Activated CD4-positive, alpha-beta T cell treated with anti-CD3 and anti-CD28 coated beads, Interleukin-2, amount 10 ng/mL, durations not matched to agents 7 days and 5 days (primary cell): ENCODE data around the gene GPR33. TPM values are rescaled to one million over a fixed set of nuclear protein-coding genes. Genes with fewer than 3 reads are reported as not detected.
A peak's percentile ranks its signal among the peaks of the same experiment; 100 is the strongest.
"Not testable (repeated sequence)": the region's sequence is repeated elsewhere in the genome, so short reads cannot be mapped to it uniquely, and the experiment has no call there.

Experiments used
- CTCF ChIA-PET: fragments of 350-600 bp; sonication (Branson Sonifier 250); formaldehyde crosslinking; loops from one replicate; lab custom pipeline; 2021; ENCODE audit warnings: antibody characterized with exemption; lab: Charles Lee
- POLR2A ChIA-PET: fragments of 350-600 bp; sonication (Branson Sonifier 250); formaldehyde crosslinking; loops from one replicate; lab custom pipeline; 2021; ENCODE audit warnings: antibody characterized with exemption; lab: Charles Lee
- DNase-seq: peaks from one replicate; pipeline ENCODE4 v3.0.0-alpha.2; 2020
- H3K27ac Mint-ChIP-seq: one replicate; pipeline ENCODE4 v1.8.0; 2021; ENCODE audit warnings: mild to moderate bottlenecking, moderate library complexity, mixed read lengths
- H3K27me3 Mint-ChIP-seq: one replicate; pipeline ENCODE4 v1.8.0; 2021; ENCODE audit warnings: mixed read lengths
- H3K36me3 Mint-ChIP-seq: one replicate; pipeline ENCODE4 v1.8.0; 2021; ENCODE audit warnings: low read depth, mixed read lengths
- H3K4me1 Mint-ChIP-seq: one replicate; pipeline ENCODE4 v1.8.0; 2021; ENCODE audit warnings: mixed read lengths
- H3K4me3 Mint-ChIP-seq: one replicate; pipeline ENCODE4 v1.8.0; 2021; ENCODE audit warnings: mild to moderate bottlenecking, moderate library complexity, mixed read lengths
- H3K9me3 Mint-ChIP-seq: one replicate; pipeline ENCODE4 v1.8.0; 2021; ENCODE audit warnings: mixed read lengths
- total RNA-seq, 2 experiments: library from RNA; stranded (reverse); gene quantifications; one replicate each; pipeline ENCODE4 v1.2.3, GENCODE V29; 2021

Gene GPR33
- total RNA-seq, 2 experiments from 2014 or later, result not detected

GRCh38 chr14:31486764-31487163 lies 1.1 kb downstream of the GPR33 start:
- no peak for DNase-seq
- POLR2A ChIA-PET, result no interaction called here
- no peak overlapping the region for H3K27ac Mint-ChIP-seq
- no peaks in the 10 kb centered on the region for H3K36me3 Mint-ChIP-seq
- H3K4me1 Mint-ChIP-seq, result no peaks in the 10 kb centered on the region
- no peaks in the 10 kb centered on the region for H3K9me3 Mint-ChIP-seq
- peaks cover 2% of the 10 kb centered on the region for H3K27me3 Mint-ChIP-seq
- CTCF ChIA-PET, result no interaction called here
- H3K4me3 Mint-ChIP-seq, result no peak overlapping the region

GRCh38 chr14:31484754-31485153 lies 3.1 kb downstream of the GPR33 start:
- no peak overlapping the region for H3K4me3 Mint-ChIP-seq
- CTCF ChIA-PET, result no interaction called here
- H3K4me1 Mint-ChIP-seq, result no peaks in the 10 kb centered on the region
- H3K27ac Mint-ChIP-seq, result no peak overlapping the region
- no peaks in the 10 kb centered on the region for H3K9me3 Mint-ChIP-seq
- DNase-seq, result no peak
- H3K36me3 Mint-ChIP-seq, result no peaks in the 10 kb centered on the region
- peaks cover 1% of the 10 kb centered on the region for H3K27me3 Mint-ChIP-seq
- POLR2A ChIA-PET, result no interaction called here

- H3K4me1 Mint-ChIP-seq, result no peaks in the 10 kb centered on the region
- H3K27me3 Mint-ChIP-seq, result no peaks in the 10 kb centered on the region
- POLR2A ChIA-PET, result interaction anchor here (0.6 kb wide), 1 partner anchor 15 kb away, joined by 3 read pairs; no protein-coding TSS in a partner anchor
- H3K9me3 Mint-ChIP-seq, result no peaks in the 10 kb centered on the region
- H3K4me3 Mint-ChIP-seq, result no peak overlapping the region
- no peak overlapping the region for H3K27ac Mint-ChIP-seq
- no peak for DNase-seq
- H3K36me3 Mint-ChIP-seq, result no peaks in the 10 kb centered on the region
- CTCF ChIA-PET, result no interaction called here
Observed at GRCh38 chr14:31480156-31480555, 7.7 kb downstream of the GPR33 start.

- H3K4me3 Mint-ChIP-seq, result no peak overlapping the region
- H3K27me3 Mint-ChIP-seq, result no peaks in the 10 kb centered on the region
Observed at GRCh38 chr14:31479027-31479426, 8.8 kb downstream of the GPR33 start.

GRCh38 chr14:31477248-31477647 lies 10.6 kb downstream of the GPR33 start:
- H3K27ac Mint-ChIP-seq, result no peak overlapping the region
- no peak for DNase-seq
- ChIA-PET CTCF (no interaction called here), POLR2A (no interaction called here)
- H3K27me3 Mint-ChIP-seq, result no peaks in the 10 kb centered on the region
- no peaks in the 10 kb centered on the region for H3K4me1 Mint-ChIP-seq
- H3K36me3 Mint-ChIP-seq, result no peaks in the 10 kb centered on the region
- no peaks in the 10 kb centered on the region for H3K9me3 Mint-ChIP-seq
- H3K4me3 Mint-ChIP-seq, result no peak overlapping the region

More at GRCh38 chr14:31479027-31479426, 8.8 kb downstream of the GPR33 start:
- no peak for DNase-seq
- H3K4me1 Mint-ChIP-seq, result no peaks in the 10 kb centered on the region
- ChIA-PET POLR2A (no interaction called here), CTCF (no interaction called here)
- no peak overlapping the region for H3K27ac Mint-ChIP-seq
- no peaks in the 10 kb centered on the region for H3K36me3 Mint-ChIP-seq
- H3K9me3 Mint-ChIP-seq, result no peaks in the 10 kb centered on the region

- H3K4me1 Mint-ChIP-seq, result no peaks in the 10 kb centered on the region
- DNase-seq, result no peak
- no peak overlapping the region for H3K4me3 Mint-ChIP-seq
- POLR2A ChIA-PET, result no interaction called here
- no peak overlapping the region for H3K27ac Mint-ChIP-seq
- CTCF ChIA-PET, result no interaction called here
- no peaks in the 10 kb centered on the region for H3K36me3 Mint-ChIP-seq
- H3K27me3 Mint-ChIP-seq, result no peaks in the 10 kb centered on the region
- no peaks in the 10 kb centered on the region for H3K9me3 Mint-ChIP-seq
Observed at GRCh38 chr14:31476131-31476866, 11.5 kb downstream of the GPR33 start.

- CTCF ChIA-PET, result no interaction called here
- no peaks in the 10 kb centered on the region for H3K36me3 Mint-ChIP-seq
- no peaks in the 10 kb centered on the region for H3K4me1 Mint-ChIP-seq
- H3K27ac Mint-ChIP-seq, result no peak overlapping the region
- POLR2A ChIA-PET, result no interaction called here
- no peaks in the 10 kb centered on the region for H3K27me3 Mint-ChIP-seq
- no peak for DNase-seq
- no peaks in the 10 kb centered on the region for H3K9me3 Mint-ChIP-seq
- H3K4me3 Mint-ChIP-seq, result no peak overlapping the region
Observed at GRCh38 chr14:31466554-31466953, 21.3 kb downstream of the GPR33 start.

- POLR2A ChIA-PET, result interaction anchor here (0.6 kb wide), 1 partner anchor 15 kb away, joined by 3 read pairs; no protein-coding TSS in a partner anchor
- DNase-seq, result no peak
- Mint-ChIP-seq H3K4me1 (no peaks in the 10 kb centered on the region), H3K27ac (no peak overlapping the region), H3K36me3 (no peaks in the 10 kb centered on the region), H3K9me3 (no peaks in the 10 kb centered on the region), H3K4me3 (no peak overlapping the region), H3K27me3 (no peaks in the 10 kb centered on the region)
- CTCF ChIA-PET, result no interaction called here
Observed at GRCh38 chr14:31465111-31465510, 22.7 kb downstream of the GPR33 start.

GRCh38 chr14:31462450-31462849 lies 25.4 kb downstream of the GPR33 start:
- H3K36me3 Mint-ChIP-seq, H3K27me3 Mint-ChIP-seq, H3K27ac Mint-ChIP-seq, H3K9me3 Mint-ChIP-seq, DNase-seq, H3K4me3 Mint-ChIP-seq: not testable (repeated sequence)
- peaks cover 13% of the 10 kb centered on the region for H3K4me1 Mint-ChIP-seq
- ChIA-PET CTCF (interaction anchor here (0.6 kb wide), 1 partner anchor 1293 kb away, joined by 3 read pairs; no protein-coding TSS in a partner anchor), POLR2A (interaction anchor here (0.6 kb wide), 1 partner anchor 13 kb away, joined by 3 read pairs; no protein-coding TSS in a partner anchor)

GRCh38 chr14:31461545-31461944 lies 26.3 kb downstream of the GPR33 start:
- no peak for DNase-seq
- no peaks in the 10 kb centered on the region for H3K9me3 Mint-ChIP-seq
- POLR2A ChIA-PET, result no interaction called here
- H3K36me3 Mint-ChIP-seq, result peaks cover under 1% of the 10 kb centered on the region
- no peak overlapping the region for H3K27ac Mint-ChIP-seq
- H3K4me1 Mint-ChIP-seq, result peaks cover 18% of the 10 kb centered on the region
- H3K27me3 Mint-ChIP-seq, result no peaks in the 10 kb centered on the region
- CTCF ChIA-PET, result interaction anchor here (0.6 kb wide), 1 partner anchor 231 kb away, joined by 3 read pairs; no protein-coding TSS in a partner anchor
- no peak overlapping the region for H3K4me3 Mint-ChIP-seq

GRCh38 chr14:31457665-31458659 lies 29.9 kb downstream of the GPR33 start:
- no peak for DNase-seq
- CTCF ChIA-PET, result interaction anchor here (1.2 kb wide), 1 partner anchor 38 kb away, joined by 4 read pairs; no protein-coding TSS in a partner anchor
- peak overlapping the region; percentile 98 for H3K27ac Mint-ChIP-seq
- peak overlapping the region; percentile 95 for H3K4me3 Mint-ChIP-seq
- POLR2A ChIA-PET, result no interaction called here
- H3K27me3 Mint-ChIP-seq, result no peaks in the 10 kb centered on the region
- H3K4me1 Mint-ChIP-seq, result peaks cover 28% of the 10 kb centered on the region
- peaks cover 3% of the 10 kb centered on the region for H3K36me3 Mint-ChIP-seq
- H3K9me3 Mint-ChIP-seq, result no peaks in the 10 kb centered on the region

- peak within 1 kb of the TSS; percentile 95 for H3K4me3 Mint-ChIP-seq
- peaks cover 28% of the 10 kb centered on the region for H3K4me1 Mint-ChIP-seq
- no peaks in the 10 kb centered on the region for H3K27me3 Mint-ChIP-seq
- peak; percentile 93 for DNase-seq
- ChIA-PET CTCF (interaction anchor here (1.2 kb wide), 1 partner anchor 37 kb away, joined by 4 read pairs; no protein-coding TSS in a partner anchor), POLR2A (no interaction called here)
- H3K27ac Mint-ChIP-seq, result peak within 1 kb of the TSS; percentile 98
- H3K36me3 Mint-ChIP-seq, result peaks cover 5% of the 10 kb centered on the region
- no peaks in the 10 kb centered on the region for H3K9me3 Mint-ChIP-seq
Observed at GRCh38 chr14:31456841-31457664, 30.8 kb downstream of the GPR33 start, which contains the start of gene DTD2. Gene DTD2 (minus strand): TSS chr14:31457506. CDS start chr14:31457393, 113 bp downstream.
